Suppressor macrophage treated with lipopolysaccharide for 4 hours (primary cell): ENCODE data around the gene ERC2.

Experiments
- DNase-seq: peaks from one replicate; pipeline ENCODE4 v3.0.0-alpha.2; 2020

Gene ERC2

GRCh38 chr3:55626279-55626665, 842.0 kb downstream of the ERC2 start:
- no peak for DNase-seq

GRCh38 chr3:55624238-55624637, 844.0 kb downstream of the ERC2 start:
- DNase-seq: peak; percentile 96

GRCh38 chr3:55623786-55624185, 844.5 kb downstream of the ERC2 start:
- DNase-seq: peak; percentile 85

- DNase-seq: peak; percentile 46
Measured at GRCh38 chr3:55622733-55623132, 845.5 kb downstream of the ERC2 start.

- DNase-seq: no peak
Measured at GRCh38 chr3:55622116-55622515, 846.2 kb downstream of the ERC2 start.

- no peak for DNase-seq
Measured at GRCh38 chr3:55621648-55622047, 846.6 kb downstream of the ERC2 start.

GRCh38 chr3:55621026-55621422, 847.2 kb downstream of the ERC2 start:
- DNase-seq: no peak

- DNase-seq: peak; percentile 87
Measured at GRCh38 chr3:55620351-55621025, 847.8 kb downstream of the ERC2 start.

GRCh38 chr3:55619046-55619808, 849.0 kb downstream of the ERC2 start:
- DNase-seq: no peak

- no peak for DNase-seq
Measured at GRCh38 chr3:55617385-55617784, 850.9 kb downstream of the ERC2 start.

- DNase-seq: no peak
Measured at GRCh38 chr3:55616803-55617202, 851.5 kb downstream of the ERC2 start.

- peak; percentile 85 for DNase-seq
Measured at GRCh38 chr3:55615694-55616295, 852.5 kb downstream of the ERC2 start.

GRCh38 chr3:55615039-55615693, 853.1 kb downstream of the ERC2 start:
- DNase-seq: no peak

GRCh38 chr3:55611121-55611520, 857.1 kb downstream of the ERC2 start:
- DNase-seq: no peak

GRCh38 chr3:55609230-55609827, 858.9 kb downstream of the ERC2 start:
- no peak for DNase-seq

GRCh38 chr3:55608301-55608937, 859.8 kb downstream of the ERC2 start:
- no peak for DNase-seq

- DNase-seq: peak; percentile 85
Measured at GRCh38 chr3:55607844-55608243, 860.4 kb downstream of the ERC2 start.

GRCh38 chr3:55607175-55607574, 861.1 kb downstream of the ERC2 start:
- DNase-seq: no peak

- no peak for DNase-seq
Measured at GRCh38 chr3:55605443-55606236, 862.6 kb downstream of the ERC2 start.

GRCh38 chr3:55604846-55605245, 863.4 kb downstream of the ERC2 start:
- DNase-seq: no peak

GRCh38 chr3:55604402-55604801, 863.9 kb downstream of the ERC2 start:
- DNase-seq: peak; percentile 60
